ENCODE data around the gene RNF19B. TPM values are rescaled to one million over a fixed set of nuclear protein-coding genes. Genes with fewer than 3 reads are reported as not detected.

RNF19B gene
- total RNA-seq, 1 donor from 2014 or later = 33.7 TPM

DNA sequence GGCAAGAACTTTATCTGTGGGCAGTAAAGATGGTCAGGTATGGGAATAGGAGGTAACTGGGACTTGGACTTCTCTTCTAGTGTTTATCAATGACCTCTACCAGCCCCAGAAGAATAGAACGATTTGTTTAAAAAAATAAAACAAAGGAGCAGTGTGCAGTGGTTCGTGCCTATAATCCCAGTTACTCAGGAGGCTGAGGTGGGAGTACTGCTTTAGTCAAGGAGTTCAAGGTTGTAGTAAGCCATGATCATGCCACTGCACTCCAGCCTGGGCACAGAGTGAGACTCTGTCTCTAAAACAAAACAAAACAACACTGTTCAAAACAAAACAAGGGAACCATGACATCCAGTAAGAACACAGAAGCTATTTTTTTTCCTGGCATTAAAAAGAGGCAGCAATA is 4.3 kb downstream of the RNF19B start:
- TF ChIP-seq, protein P1, sequence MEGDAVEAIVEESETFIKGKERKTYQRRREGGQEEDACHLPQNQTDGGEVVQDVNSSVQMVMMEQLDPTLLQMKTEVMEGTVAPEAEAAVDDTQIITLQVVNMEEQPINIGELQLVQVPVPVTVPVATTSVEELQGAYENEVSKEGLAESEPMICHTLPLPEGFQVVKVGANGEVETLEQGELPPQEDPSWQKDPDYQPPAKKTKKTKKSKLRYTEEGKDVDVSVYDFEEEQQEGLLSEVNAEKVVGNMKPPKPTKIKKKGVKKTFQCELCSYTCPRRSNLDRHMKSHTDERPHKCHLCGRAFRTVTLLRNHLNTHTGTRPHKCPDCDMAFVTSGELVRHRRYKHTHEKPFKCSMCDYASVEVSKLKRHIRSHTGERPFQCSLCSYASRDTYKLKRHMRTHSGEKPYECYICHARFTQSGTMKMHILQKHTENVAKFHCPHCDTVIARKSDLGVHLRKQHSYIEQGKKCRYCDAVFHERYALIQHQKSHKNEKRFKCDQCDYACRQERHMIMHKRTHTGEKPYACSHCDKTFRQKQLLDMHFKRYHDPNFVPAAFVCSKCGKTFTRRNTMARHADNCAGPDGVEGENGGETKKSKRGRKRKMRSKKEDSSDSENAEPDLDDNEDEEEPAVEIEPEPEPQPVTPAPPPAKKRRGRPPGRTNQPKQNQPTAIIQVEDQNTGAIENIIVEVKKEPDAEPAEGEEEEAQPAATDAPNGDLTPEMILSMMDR (IDR thresholded peaks at IDR 0.05; ENCODE audit: insufficient read depth, low read length, poor library complexity, severe bottlenecking) = no peak
- Histone ChIP-seq H3K27me3 (ENCODE audit: control insufficient read depth, insufficient read depth, low read length) (no peaks in the 10 kb centered on the region), H3K4me3 (ENCODE audit: low read depth, low read length) (no peak overlapping the region), H3K36me3 (ENCODE audit: control insufficient read depth, insufficient read depth, low read length) (no peaks in the 10 kb centered on the region)
- DNase-seq (ENCODE audit: low read depth) = no peak

GRCh38 chr1:32958827-32959226 is 5.8 kb downstream of the RNF19B start:
- Histone ChIP-seq H3K27me3 (ENCODE audit: control insufficient read depth, insufficient read depth, low read length) (no peaks in the 10 kb centered on the region), H3K4me3 (ENCODE audit: low read depth, low read length) (no peak overlapping the region), H3K36me3 (ENCODE audit: control insufficient read depth, insufficient read depth, low read length) (no peaks in the 10 kb centered on the region)
- TF ChIP-seq, protein P1 (IDR thresholded peaks at IDR 0.05; ENCODE audit: insufficient read depth, low read length, poor library complexity, severe bottlenecking) = no peak
- no peak for DNase-seq (ENCODE audit: low read depth)

DNA sequence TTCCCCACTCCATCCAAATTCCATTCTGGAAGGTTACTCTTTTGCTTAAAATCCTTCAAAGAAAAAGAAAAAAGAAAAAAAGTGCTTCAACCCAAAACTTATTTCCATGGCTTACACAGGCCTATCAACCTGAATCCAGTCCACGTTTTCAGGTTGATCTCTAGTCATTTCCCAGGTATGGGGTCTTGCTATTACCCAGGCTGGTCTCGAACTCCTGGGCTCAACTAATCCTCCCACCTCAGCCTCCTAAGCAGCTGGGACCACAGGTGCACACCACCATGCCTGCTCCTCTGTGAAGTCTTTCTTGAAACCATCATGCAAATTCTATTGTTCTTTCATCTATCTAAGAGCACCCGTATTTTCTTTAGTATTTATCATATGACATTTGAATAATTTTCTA is 7.6 kb downstream of the RNF19B start:
- Histone ChIP-seq H3K36me3 (ENCODE audit: control insufficient read depth, insufficient read depth, low read length) (no peaks in the 10 kb centered on the region), H3K4me3 (ENCODE audit: low read depth, low read length) (no peak overlapping the region), H3K27me3 (ENCODE audit: control insufficient read depth, insufficient read depth, low read length) (no peaks in the 10 kb centered on the region)
- DNase-seq (ENCODE audit: low read depth) = no peak
- TF ChIP-seq, protein P1 (IDR thresholded peaks at IDR 0.05; ENCODE audit: insufficient read depth, low read length, poor library complexity, severe bottlenecking) = no peak

GRCh38 chr1:32954168-32954567 is 10.4 kb downstream of the RNF19B start:
- Histone ChIP-seq H3K27me3 (ENCODE audit: control insufficient read depth, insufficient read depth, low read length) (no peaks in the 10 kb centered on the region), H3K36me3 (ENCODE audit: control insufficient read depth, insufficient read depth, low read length) (peaks cover 1% of the 10 kb centered on the region), H3K4me3 (ENCODE audit: low read depth, low read length) (no peak overlapping the region)
- TF ChIP-seq, protein P1 (IDR thresholded peaks at IDR 0.05; ENCODE audit: insufficient read depth, low read length, poor library complexity, severe bottlenecking) = no peak
- no peak for DNase-seq (ENCODE audit: low read depth)

GRCh38 chr1:32953495-32953894 is 11.1 kb downstream of the RNF19B start:
- H3K27me3 ChIP-seq (ENCODE audit: control insufficient read depth, insufficient read depth, low read length) = no peaks in the 10 kb centered on the region
- TF ChIP-seq, protein P1 (IDR thresholded peaks at IDR 0.05; ENCODE audit: insufficient read depth, low read length, poor library complexity, severe bottlenecking) = no peak
- H3K36me3 ChIP-seq (ENCODE audit: control insufficient read depth, insufficient read depth, low read length) = peaks cover 1% of the 10 kb centered on the region
- no peak overlapping the region for H3K4me3 ChIP-seq (ENCODE audit: low read depth, low read length)
- peak; percentile 41 for DNase-seq (ENCODE audit: low read depth)

- Histone ChIP-seq H3K36me3 (ENCODE audit: control insufficient read depth, insufficient read depth, low read length) (peaks cover 1% of the 10 kb centered on the region), H3K27me3 (ENCODE audit: control insufficient read depth, insufficient read depth, low read length) (no peaks in the 10 kb centered on the region), H3K4me3 (ENCODE audit: low read depth, low read length) (no peak overlapping the region)
- no peak for DNase-seq (ENCODE audit: low read depth)
- TF ChIP-seq, protein P1 (IDR thresholded peaks at IDR 0.05; ENCODE audit: insufficient read depth, low read length, poor library complexity, severe bottlenecking) = no peak
These were observed 15.1 kb downstream of the RNF19B start for GRCh38 chr1:32949519-32949918.
